ENCODE measurements around the gene IGSF6.
"Not testable (repeated sequence)": the region's sequence is repeated elsewhere in the genome, so short reads cannot be mapped to it uniquely, and the experiment has no call there.

Gene IGSF6, protein sequence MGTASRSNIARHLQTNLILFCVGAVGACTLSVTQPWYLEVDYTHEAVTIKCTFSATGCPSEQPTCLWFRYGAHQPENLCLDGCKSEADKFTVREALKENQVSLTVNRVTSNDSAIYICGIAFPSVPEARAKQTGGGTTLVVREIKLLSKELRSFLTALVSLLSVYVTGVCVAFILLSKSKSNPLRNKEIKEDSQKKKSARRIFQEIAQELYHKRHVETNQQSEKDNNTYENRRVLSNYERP

DNA sequence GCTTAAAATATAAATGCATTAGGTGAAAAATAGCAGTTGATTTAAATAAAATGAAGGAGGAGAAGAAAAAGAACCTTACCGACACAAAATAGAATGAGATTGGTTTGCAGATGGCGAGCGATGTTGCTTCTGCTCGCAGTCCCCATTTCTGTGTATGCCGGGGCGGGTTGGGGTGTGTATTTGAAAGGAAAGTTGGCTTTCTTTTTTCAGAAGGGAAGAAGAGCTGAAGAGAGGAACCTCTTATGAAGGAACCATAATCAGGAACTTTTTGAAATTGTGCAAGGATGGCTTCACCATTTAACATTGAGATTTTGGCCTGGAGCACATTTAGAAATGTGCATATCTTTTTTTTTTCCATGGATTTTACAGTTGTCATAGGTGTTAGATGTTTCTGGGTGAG is at the start of gene IGSF6:
Gene IGSF6 (minus strand): TSS at position 156 of the 400 bp plus-strand sequence. CDS start 10 bp downstream, at position 146.
- no peak for DNase-seq

DNA sequence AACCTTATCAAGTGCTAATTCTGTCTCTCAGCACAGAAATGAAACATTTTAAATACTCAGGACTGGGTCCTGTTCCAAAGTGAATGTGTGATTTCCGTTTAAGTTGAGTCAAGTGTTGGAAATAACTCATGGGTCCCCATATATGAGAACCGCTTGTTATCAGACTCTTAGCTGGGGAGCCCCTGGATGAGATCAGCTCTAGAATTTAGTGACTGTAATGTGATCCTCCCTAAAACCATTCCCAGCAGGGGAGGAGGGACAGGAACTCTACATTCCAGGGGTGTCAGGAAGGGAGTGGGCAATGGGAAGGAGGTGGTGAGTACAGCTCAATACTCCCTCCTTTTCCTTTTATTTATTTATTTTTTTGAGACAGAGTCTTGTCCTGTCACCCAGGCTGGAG is 48.9 kb upstream of the IGSF6 start:
- no peak for DNase-seq

DNA sequence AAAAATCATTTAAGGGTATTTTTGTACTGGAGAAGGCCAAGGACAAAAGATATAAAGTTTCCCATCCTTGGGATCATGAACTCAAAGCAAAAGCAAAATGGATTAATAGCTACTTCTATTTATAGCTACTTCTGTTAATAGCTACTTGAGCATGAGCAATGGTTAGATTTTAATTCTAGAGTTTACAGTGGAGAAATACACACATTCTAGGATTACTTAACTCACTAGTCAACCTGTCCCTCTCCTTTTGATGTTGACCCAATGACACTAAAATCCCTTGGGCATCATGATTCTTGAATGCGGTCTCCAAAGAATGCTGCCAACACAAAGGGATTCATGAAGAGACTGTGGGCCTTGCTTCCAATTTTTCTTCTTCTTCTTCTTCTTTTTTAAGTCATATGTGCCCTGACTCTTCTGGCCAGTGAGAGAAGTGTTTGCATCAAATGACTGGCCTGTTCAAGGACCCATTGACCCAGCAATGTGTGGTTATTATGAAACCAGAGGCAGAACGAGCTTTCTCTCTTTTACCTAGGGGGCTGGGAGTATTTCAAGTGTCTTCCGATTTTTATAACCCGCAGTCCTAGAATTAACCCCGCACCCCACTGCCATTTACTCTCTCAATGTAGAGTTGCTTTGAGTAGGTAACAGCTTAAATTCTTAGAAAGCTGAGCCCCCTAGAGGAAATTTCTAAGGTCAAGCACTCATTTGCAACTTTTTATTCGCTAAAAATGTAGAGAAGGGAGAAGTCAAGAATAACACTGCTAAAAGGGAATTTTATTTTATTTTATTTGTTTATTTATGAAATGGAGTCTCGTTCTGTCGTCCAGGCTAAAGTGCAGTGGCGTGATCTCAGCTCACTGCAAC is 46.0 kb upstream of the IGSF6 start:
- no peak for DNase-seq

DNA sequence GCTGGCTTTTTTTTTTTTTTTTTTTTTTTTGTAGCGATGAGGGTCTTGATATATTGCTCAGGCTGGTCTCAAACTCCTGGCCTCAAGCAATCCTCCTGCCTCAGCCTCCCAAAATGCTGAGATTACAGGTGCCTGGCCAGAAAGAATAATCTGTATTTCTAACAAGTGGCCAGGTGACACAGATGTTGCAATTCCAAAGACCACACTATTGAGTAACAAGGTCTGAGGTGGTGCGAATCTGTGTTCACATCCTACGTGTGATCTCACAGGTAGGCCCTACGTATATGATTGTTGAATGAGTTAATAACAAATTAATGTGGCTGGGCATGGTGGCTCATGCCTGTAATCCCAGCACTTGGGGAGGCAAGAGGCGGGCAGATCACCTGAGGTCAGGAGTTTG is 44.6 kb upstream of the IGSF6 start:
- DNase-seq: no peak

DNA sequence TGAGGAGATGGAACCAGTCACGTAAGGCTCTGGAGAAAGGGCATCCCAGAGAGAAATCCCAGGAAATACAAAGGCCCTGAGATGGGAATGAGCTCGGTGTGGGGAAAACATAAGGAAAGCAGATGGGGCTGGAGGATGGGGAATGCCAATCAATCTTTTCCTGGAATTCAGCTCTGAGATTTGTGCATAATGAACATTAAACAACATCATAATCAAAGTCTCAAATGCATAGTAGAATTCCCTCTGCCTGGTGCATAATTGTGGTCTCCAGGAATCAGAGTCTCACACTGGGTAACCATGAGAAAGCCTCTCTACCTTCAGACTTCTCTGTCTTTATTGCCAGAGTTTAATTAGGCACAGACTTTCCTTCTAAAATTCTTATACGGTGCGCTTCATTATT is 42.2 kb upstream of the IGSF6 start:
- DNase-seq: no peak

DNA sequence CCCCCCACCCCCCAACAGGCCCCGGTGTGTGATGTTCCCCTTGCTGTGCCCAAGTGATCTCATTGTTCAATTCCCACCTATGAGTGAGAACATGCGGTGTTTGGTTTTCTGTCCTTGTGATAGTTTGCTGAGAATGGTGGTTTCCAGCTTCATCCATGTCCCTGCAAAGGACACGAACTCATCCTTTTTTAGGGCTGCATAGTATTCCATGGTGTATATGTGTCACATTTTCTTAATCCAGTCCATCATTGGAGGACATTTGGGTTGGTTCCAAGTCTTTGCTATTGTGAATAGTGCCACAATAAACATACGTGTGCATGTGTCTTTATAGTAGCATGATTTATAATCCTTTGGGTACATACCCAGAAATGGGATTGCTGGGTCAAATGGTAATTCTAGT is 38.6 kb upstream of the IGSF6 start:
- not testable (repeated sequence) for DNase-seq

DNA sequence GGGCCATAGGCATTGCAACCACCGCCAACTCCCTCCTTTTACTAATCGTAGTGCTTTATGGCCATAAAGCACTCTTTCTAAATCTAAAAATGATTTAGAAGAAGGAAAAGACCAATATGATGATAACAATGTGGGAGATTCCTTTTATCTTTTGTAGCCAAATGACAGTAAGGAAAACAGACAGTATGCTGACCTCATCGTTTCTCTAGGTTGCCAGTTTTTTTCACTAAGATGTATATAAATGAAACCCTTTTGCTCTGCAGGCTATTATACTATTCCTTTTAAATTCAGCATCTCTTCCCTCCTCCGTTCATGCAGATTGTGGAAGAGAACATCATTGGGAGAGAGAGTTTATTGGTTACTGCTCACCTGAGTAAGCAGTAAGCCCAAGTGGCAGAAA is 36.7 kb upstream of the IGSF6 start:
- no peak for DNase-seq

DNA sequence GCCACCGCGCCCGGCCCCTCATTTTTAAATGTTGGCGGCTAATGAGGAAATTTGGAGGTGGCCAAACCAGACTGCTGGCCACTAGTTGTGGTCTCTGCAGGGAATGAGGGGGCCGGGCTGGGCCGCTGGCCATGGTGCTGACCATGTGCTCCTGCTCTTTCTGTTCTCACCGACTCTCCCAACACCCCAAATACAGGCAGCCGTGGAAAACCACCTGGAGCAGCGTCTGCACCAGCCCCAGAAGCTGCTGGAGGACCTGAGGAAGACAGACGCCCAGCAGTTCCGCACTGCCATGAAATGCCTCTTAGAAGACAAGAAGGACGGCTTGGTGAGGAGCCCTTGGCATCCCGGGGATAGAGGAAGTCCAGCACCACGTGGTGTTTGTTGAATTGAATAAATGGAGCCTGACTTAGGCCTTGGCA is 32.6 kb upstream of the IGSF6 start:
- DNase-seq: no peak

DNA sequence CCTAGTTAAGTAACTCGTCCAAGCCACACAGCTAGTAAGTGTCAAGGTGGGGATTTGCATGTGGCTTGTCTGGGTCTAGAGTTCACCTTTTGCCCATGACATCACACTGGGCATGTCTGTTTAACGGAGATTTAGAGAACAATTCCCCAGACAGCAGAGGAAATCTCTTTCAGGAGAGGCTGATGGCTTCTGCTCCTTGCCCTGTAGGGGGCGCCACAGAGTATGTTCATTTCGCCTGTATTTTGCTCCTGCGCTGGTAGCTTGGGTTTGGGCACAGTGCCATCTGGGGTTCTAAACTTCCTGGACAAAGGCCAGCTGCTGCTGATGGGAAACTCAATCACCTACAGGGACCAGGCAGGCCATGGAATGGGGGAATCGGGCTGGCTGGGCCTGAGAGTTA is 31.8 kb upstream of the IGSF6 start:
- DNase-seq: peak; percentile 56

DNA sequence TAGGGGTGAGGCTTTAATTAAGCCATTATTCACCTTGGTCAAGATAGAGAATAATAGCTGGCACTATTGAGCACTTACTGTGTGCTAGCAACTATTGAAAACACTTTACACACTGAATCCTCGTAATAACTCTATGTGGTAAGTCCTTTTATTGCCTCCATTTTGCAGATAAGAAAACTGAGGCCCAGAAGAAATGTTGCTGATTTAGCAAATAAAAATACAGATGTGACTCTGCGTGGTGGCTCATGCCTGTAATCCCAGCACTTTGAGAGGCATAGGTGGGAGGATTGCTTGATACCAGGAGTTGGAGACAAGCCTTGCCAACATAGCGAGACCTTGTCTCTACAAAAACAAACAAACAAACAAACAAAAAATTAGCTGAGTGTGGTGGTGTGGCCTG is 30.8 kb upstream of the IGSF6 start:
- DNase-seq: no peak

DNA sequence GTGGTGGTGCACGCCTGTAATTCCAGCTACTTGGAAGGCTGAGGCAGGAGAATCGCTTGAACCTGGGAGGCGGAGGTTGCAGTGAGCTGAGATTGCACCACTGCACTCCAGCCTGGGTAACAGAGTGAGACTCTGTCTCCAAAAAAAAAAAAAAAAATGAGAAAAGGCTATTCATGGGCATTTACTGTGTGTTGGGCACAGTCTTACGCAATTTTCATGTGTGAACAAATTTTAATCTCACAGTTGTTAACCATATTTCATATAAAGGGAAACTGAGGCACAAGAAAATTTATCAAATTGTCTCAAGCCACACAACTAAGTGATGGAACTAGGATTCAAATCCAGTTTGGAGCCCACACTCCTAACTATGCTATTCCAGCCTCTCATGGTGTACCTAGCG is 28.3 kb upstream of the IGSF6 start:
- not testable (repeated sequence) for DNase-seq

DNA sequence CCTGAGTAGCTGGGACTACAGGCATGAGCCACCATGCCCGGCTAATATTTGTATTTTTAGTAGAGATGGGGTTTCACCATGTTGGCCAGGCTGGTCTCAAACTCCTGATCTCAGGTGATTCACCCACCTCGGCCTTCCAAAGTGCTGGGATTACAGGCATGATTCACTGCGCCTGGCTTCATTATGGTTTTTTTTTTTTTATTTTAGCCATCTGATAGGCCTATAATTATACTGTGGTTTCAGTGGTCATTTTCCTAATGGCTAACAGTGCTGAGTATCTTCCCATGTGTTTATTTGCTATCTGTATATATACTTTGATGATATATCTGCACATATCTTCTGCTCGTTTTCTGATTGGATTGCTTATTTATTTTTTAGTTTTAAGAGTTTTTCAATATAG is 22.0 kb upstream of the IGSF6 start:
- not testable (repeated sequence) for DNase-seq

DNA sequence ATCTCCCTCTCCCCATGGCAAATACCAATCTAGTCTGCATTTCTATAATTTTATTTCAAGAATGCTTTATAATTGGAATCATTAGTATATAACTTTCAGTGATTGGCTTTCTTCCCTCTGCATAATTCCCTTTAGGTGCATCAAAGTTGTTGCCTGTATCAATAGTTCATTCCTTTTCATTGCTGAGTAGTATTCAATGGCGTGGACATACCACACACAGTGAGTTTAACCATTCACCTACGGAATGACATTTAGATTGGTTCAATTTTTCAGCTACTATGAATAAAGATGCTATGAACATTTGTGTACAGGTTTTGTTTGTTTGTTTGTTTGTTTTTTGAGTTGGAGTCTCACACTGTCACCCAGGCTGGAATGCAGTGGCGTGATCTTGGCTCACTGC is 21.1 kb upstream of the IGSF6 start:
- no peak for DNase-seq

DNA sequence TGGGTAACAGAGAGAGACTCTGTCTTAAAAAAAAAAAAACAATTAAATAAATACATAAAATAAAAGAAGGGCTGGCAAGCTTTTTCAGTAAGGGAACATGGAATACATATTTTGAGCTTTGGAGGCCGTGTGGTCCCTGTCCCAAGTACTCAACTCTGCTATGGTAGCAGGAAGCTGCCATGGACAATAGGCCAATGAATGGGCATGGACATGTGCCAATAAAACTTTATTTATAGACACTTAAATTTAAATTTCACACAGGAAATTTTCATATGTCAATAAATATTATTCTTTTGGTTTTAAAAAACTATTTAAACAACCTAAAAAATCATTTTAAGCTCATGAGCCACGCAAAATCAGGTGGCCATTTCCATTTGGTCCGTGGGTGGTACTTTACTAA is 15.2 kb upstream of the IGSF6 start:
- DNase-seq: no peak

DNA sequence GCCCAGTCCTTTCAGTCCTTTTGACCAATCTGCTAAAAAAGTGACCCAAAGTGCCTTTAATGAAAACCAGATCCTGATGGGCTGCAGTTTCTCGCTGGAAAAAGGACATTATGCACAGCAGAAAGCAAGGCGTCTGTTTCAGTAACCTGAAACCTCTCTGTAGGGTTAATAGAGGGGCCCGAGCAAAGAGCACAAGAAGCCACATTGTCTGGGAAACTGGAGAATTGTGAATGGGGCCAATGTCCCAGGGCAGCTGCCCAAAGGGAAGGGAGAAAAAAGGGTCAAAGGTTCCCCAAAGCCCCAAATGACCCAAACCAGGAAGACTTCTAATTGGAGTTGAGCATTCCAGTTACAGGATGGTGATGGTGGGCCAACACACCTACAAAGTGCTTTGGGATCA is 14.4 kb upstream of the IGSF6 start:
- no peak for DNase-seq

DNA sequence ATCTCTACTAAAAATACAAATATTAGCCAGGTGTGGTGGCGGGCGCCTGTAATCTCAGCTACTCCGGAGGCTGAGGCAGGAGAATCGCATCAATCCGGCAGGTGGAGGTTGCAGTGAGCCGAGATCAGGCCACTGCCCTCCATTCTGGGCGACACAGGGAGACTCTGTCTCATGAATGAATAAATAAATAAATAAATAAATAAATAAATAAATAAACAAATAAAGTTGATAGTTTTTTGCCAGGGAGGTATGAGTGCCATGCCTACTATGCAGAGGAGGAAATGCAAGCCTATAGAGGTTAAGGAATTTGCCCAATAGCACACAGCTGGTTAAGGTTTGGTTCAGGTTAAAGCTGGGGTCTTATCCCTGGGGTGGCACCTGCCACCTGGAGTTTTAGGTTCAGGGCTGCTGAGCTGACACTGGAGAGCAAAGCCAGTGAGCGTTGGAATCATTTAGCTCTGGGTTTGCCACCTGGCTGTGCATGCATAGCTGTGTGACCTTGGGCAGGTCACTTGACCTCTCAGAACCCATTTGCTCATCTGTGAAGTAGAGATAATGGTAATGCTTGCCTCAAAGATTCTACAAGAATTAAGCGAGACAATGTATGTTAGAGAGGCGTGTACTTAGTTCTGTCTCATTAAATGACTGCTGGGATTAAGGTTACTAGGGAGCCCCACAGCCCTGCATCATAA is 12.5 kb upstream of the IGSF6 start:
- no peak for DNase-seq

DNA sequence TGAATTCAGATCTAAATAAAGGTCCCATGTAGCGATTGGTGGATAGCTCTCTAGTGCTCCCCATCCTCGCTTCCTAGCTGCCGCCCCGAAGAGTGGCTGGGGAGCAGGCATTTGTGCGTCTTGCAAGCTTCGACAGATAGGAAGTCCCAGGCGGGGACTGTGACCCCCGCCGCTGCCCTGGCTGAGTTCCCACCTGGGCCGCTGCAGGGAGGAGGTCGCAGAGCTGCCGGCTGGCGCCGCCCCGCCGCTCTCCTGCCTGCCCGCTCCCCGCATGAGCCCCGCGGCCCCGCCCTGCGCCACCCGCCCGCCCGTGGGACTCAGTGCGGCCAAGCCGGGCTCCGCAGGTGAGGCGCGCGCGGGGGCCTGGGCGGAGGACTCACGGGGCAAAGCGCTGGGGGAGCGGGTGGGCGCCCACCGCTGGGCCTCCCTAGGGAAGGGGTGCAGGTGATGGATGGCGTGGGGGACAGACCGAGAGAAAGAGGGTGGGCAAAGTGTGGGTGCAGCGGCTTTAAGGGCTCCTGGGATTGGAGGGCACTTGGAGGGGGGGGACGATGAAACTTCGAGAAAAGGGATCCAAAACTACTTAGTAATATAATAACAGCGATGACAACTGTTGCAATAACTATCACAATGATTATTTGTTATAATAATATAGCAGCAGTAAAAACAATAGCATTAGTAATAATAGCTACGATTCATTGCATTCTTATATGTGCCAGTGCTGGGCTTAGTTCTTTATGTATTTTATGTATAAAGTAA is 11.7 kb upstream of the IGSF6 start, which contains the start of gene OTOA:
Gene OTOA (plus strand): TSS at position 80 of the 759 bp plus-strand sequence. CDS start 14,547 bp downstream, outside the sequence.
- DNase-seq: peak; percentile 56

DNA sequence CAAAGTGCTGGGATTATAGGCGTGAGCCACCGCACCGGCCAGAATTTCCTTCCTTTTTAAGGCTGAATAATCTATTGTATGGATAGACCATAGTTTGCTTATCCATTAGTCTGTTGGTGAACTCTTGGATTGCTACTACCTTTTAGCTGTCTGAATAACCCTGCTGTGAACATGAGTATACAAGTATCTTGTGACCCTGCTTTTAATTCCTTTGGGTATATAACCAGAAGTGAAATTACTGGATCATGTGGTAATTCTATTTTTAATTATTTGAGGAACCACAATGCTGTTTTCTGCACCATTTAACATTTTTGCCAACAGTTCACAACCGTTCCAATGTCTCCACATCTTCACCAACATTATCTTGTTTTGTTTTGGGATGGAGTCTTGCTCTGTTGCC is 6.7 kb upstream of the IGSF6 start:
- DNase-seq: no peak

DNA sequence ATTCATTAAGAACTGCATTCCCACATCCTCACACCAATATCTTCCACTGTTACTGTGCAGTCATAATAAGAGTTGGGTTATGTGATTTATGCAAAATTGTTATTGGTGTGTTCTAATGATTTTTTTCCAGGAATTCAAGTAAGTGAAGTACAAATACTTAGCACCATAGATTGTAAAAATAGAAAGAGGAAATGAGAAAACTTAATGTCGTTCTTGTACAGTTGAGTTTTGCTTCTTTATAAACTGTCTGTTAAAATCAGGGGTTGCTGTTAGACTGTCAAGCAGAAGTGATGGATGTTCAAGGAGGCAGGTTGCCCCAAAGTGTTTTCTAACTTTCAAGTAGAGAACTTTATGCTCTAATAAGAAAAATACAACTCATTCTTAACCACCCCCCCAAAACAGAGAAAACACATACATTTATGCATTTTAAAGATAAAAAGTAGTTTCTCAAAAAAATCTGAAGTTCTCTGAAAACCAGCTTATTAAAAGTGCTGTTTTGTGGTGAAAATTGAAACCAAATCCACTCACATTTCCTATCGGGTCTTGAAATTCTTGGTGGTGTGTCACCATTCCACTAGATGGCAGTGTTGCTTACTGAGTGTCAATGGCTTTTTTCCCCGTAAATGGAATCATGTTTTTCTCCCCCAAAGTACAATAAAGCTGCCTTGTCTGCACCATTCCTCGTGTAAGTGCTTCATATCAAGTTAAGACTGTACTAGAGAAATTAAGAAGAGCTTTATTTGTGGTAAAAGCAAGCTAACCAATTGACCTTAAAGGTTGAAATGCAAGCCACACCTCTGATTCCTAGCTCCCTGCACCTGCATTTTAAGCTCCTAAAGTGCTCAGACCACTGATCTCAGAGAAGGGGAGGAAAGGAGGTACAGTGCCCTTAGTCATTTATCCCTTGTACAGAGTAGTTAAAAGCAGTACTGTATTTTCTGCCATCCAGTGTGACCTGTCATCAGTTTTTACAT is 4.7 kb upstream of the IGSF6 start:
- peak; percentile 59 for DNase-seq

DNA sequence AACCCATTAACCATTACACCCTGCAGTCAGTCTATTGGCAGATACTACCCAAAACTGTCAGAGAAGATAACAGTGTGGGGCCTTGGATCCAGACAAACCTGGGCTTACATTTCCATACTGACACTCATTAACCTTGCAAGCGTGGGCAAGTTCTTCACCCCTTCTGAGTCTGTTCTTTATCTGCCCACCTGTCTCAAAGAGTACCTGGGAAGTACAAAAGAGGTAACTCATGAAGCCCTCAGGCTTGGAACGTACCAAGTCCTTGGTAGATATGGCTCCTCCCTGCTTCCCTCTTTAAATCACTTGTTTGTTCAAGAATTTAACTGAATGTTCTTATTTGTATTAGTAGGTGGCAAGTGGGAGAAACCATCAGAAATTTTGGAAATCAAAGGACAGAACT is 2.5 kb upstream of the IGSF6 start:
- DNase-seq: no peak

DNA sequence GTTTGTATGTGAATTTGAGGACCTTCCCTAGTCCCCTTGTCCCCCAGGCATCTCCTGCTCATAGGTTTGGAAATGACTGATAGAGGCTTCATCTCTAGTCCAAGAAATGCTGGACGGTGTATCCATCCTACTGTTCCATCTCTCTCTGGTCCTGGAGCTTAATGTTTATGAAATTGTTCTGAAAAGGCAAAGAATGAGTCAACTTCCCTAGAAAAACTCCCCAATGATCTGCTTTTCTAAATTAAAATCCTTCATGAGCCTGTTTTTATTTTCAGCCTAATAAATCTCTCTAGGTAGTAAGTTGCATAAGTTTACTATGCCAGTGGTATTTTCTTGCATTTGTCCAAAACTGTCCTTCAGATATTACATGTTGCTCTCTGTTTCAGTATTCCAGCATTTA is 2.1 kb upstream of the IGSF6 start:
- no peak for DNase-seq

DNA sequence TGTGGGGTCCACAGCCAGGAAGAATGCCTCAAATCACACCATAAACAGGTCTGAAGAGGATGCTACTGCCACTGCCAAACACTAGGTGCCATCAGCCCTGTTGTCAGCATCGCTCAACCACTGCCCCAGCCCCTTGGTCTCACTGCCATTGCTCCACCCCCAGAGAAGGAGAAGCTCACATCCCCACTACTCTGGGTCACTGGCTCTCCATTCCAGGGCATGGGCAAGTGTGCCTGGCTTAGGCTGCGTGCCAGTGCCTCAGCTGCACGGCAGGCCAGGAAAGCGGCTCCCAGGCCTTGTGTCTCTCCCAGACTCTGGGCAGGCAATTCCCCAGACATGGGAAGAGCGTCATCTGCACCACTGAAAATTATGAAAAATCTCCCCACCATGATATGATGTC is 1.2 kb upstream of the IGSF6 start:
- DNase-seq: no peak

All from CD4-positive, alpha-beta T cell treated with Interleukin-6 for 4 hours (primary cell).